Measurements from ENCODE around the gene SRCAP. TPM values are rescaled to one million over a fixed set of nuclear protein-coding genes. Genes with fewer than 3 reads are reported as not detected.
A peak's percentile ranks its signal among the peaks of the same experiment; 100 is the strongest.

Gene SRCAP
- total and polyA plus RNA-seq, 2 of the 8 experiments (the other 6 are each of a cell fraction or from before 2014, with no cell fraction given) = 5.5 to 54.3 TPM

DNA sequence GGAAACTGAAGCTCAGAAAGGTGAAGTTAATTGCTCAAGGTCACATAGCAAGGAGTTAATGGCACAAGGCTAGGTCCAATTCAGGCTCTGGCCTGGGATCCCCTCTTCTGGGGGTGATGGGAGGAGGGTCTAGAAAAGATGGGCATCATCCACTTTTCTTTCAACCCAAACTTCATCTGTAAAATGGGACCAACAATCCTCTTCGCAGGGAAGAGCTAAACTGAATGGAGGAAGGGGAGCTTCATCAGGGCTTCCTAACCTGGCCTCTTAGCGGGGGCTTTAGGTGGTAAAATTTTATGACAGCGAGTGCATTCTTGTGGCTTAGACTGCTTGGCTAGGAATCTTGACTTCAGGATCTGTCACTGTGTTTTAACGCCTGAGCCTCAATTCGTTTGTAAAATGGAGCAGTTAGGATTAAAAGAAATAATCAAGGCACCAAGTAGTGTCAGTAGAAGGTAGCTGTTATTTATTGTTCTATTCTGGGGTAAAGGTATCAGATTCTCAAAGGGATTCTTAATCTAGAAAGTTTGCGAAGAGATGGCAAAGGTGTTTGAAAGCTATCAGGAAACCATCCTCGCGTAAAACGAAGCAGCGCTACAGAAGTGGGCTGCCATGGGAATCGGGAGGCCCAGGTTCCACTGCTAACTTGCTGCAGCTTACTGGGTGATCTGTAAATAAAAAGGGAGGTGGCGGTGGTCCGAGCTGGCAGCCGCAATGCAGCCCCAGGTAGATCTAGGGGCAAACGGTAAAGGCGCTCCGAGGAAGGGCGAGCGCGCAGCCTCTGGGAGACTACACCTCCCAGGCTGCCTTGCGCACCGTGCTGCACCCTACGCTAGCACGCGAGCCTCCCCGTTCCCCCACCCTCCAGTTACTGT lies 1.5 kb upstream of the SRCAP start:
- Histone ChIP-seq H4K8ac (ENCODE audit: extremely low read depth, insufficient read depth, low read length) (no peak overlapping the region), H2BK5ac (ENCODE audit: low read depth, low read length) (no peak overlapping the region; the same call in 1 of the 2 replicates), H2AFZ (ENCODE audit: low read length) (no peak overlapping the region), H3K79me2 (ENCODE audit: control insufficient read depth in 1 of 2, insufficient read depth in 2 of 2, low read length in 2 of 2) (peaks cover 0 to 27% of the 10 kb centered on the region in 2 experiments; a peak in 3 of 4 replicates), H2AK5ac (ENCODE audit: low read depth, low read length) (no peak overlapping the region), H3K14ac (ENCODE audit: insufficient read length) (no peak overlapping the region), H3K36me3 (ENCODE audit: control insufficient read depth in 2 of 4, insufficient read depth in 4 of 4, low read length in 3 of 4) (peaks cover 8 to 18% (median 10%) of the 10 kb centered on the region in 4 experiments; a peak in 7 of 8 replicates), H2BK20ac (ENCODE audit: low read length) (no peak overlapping the region), H3K27ac (ENCODE audit: low read depth, low read length) (peak overlapping the region; percentile 100; the same call in 1 of the 2 replicates), H3K4ac (replicated peaks; ENCODE audit: insufficient read length, low read depth, low read length) (no peak overlapping the region), H3K4me1 (replicated peaks in 1 of 4; ENCODE audit: control insufficient read depth in 3 of 4, insufficient read depth in 4 of 4, low read length in 3 of 4) (peaks cover 0 to 4% (median 3%) of the 10 kb centered on the region in 4 experiments; a peak in 5 of 7 replicates), H2BK120ac (replicated peaks; ENCODE audit: low read depth, low read length) (no peak overlapping the region), H4K91ac (replicated peaks; ENCODE audit: insufficient read length, low read length) (no peak overlapping the region), H3K4me3 (ENCODE audit: extremely low read depth in 1 of 4, insufficient read depth in 2 of 4, low read depth in 3 of 4, low read length in 4 of 4) (peak overlapping the region; percentile 40 to 97 (median 79)), H3K23me2 (ENCODE audit: low read depth, low read length) (peaks cover 5% of the 10 kb centered on the region), H3K9ac (replicated peaks in 1 of 4; ENCODE audit: extremely low read depth in 1 of 4, low read depth in 3 of 4, low read length in 3 of 4) (peak overlapping the region in 2 of 4 experiments; percentile 99; a peak in 5 of 7 replicates), H2BK15ac (ENCODE audit: low read length) (no peak overlapping the region), H3K9me3 (ENCODE audit: insufficient read depth in 2 of 2, low read depth in 1 of 2, low read length in 1 of 2) (no peaks in the 10 kb centered on the region), H3K23ac (ENCODE audit: insufficient read length) (no peak overlapping the region), H4K5ac (ENCODE audit: insufficient read length, low read depth, low read length) (no peak overlapping the region), H3K18ac (ENCODE audit: extremely low read depth, low read length) (no peak overlapping the region), H3K79me1 (ENCODE audit: low read depth, low read length) (peaks cover 6% of the 10 kb centered on the region; the same call in 1 of the 2 replicates), H3K4me2 (ENCODE audit: insufficient read depth in 1 of 2, low read depth in 2 of 2, low read length in 2 of 2) (peak overlapping the region; percentile 76 to 77), H3K56ac (replicated peaks; ENCODE audit: insufficient read length, low read depth, low read length) (no peak overlapping the region), H2BK12ac (ENCODE audit: low read depth, low read length) (no peak overlapping the region; the same call in 1 of the 2 replicates), H3K27me3 (replicated peaks in 1 of 4; ENCODE audit: control insufficient read depth in 3 of 4, extremely low read depth in 1 of 4, insufficient read depth in 3 of 4, low read length in 3 of 4) (peaks cover 20 to 45% (median 34%) of the 10 kb centered on the region in 4 experiments), H4K20me1 (replicated peaks in 1 of 2; ENCODE audit: control insufficient read depth in 1 of 2, insufficient read depth in 2 of 2, low read length in 2 of 2) (peaks cover 7 to 20% of the 10 kb centered on the region in 2 experiments)
- ChIA-PET CTCF (ENCODE audit: partially characterized antibody) (interaction anchor here (0.6 to 6.6 kb wide), 9 partner anchors 11 to 572 kb away, joined by 3 to 48 read pairs (median 3); partner anchors contain the start of genes FBRS and PRR14), POLR2A (ENCODE audit: partially characterized antibody) (interaction anchor here (0.7 to 4.1 kb wide), 14 partner anchors 11 to 184 kb away, joined by 3 to 21 read pairs (median 5); partner anchors contain the start of genes FBRS, PHKG2 and ZNF785)
- FAIRE-seq (no peak), DNase-seq (ENCODE audit: low read depth in 1 of 2, low spot score in 2 of 2) (peak in 1 of 2 experiments; percentile 93)
- 22% methylated on average over 26 of the region's 26 CpGs; no CpG with 5 or more reads in 1 of the 2 experiments for WGBS, 2 experiments (ENCODE audit: extremely low coverage in 1 of 2, insufficient coverage in 1 of 2, insufficient read length in 1 of 2, insufficient replicate concordance in 2 of 2, low coverage in 1 of 2, low lambda C conversion rate in 2 of 2, missing lambda C conversion rate in 1 of 2)
- TF ChIP-seq SP2 (IDR thresholded peaks at IDR 0.05; ENCODE audit: low read length) (no peak), BCL11A (IDR thresholded peaks at IDR 0.05; ENCODE audit: low read depth in 2 of 2, low read length in 2 of 2) (no peak), NRF1 (IDR thresholded peaks at IDR 0.05; ENCODE audit: low read depth, low read length) (0 out of 2 replicates have a peak, but pooled peaks have one; percentile 18), BRCA1 (IDR thresholded peaks at IDR 0.05; ENCODE audit: low read depth, low read length) (peak; percentile 96; the same call in 1 of the 2 replicates), CHD2 (IDR thresholded peaks at IDR 0.05; ENCODE audit: low read length) (peak; percentile 99; the same call in 1 of the 2 replicates), SIX5 (IDR thresholded peaks at IDR 0.05; ENCODE audit: low read depth, low read length) (peak; percentile 71), NANOG (IDR thresholded peaks at IDR 0.05; ENCODE audit: insufficient read depth, low read depth, low read length, poor library complexity, severe bottlenecking) (no peak), TEAD4 (IDR thresholded peaks at IDR 0.05; ENCODE audit: low read depth, low read length) (no peak), CREB1 (IDR thresholded peaks at IDR 0.05) (peak; percentile 84), GABPA (IDR thresholded peaks at IDR 0.05; ENCODE audit: borderline replicate concordance, insufficient read depth, low read length) (no peak)

All from H1 (cell line).